GM23338 (cell line): Measurements from ENCODE around the gene CGB3. TPM values are rescaled to one million over a fixed set of nuclear protein-coding genes. Genes with fewer than 3 reads are reported as not detected.

ENCODE experiments used
- ATAC-seq: fragments of 200-7000 bp; cut with Tn5 transposase; 3 replicates; pipeline ENCODE4 v1.9.1; 2020
- DNase-seq: peaks from one replicate; pipeline ENCODE4 v3.0.0-alpha.2; 2015; ENCODE audit warnings: low spot score
- H2AFZ ChIP-seq: fragments of 200-600 bp; sonication (generic); 2 replicates; pipeline ENCODE4 v1.8.0; 2016; ENCODE audit warnings: antibody characterized with exemption, mild to moderate bottlenecking, moderate library complexity
- H3F3A ChIP-seq: fragments of 200-600 bp; sonication (generic); replicated peaks from 2 replicates; pipeline ENCODE4 v1.8.0; 2017; ENCODE audit warnings: antibody characterized with exemption, mixed run types, low read depth
- H3K27ac ChIP-seq: fragments of 200-600 bp; sonication (generic); 2 replicates; pipeline ENCODE4 v1.6.1; 2016; ENCODE audit warnings: low read depth
- H3K27me3 ChIP-seq: fragments of 200-600 bp; sonication (generic); 2 replicates; pipeline ENCODE4 v1.8.0; 2016; ENCODE audit warnings: mild to moderate bottlenecking, mixed run types, moderate library complexity; ENCODE audit not compliant: insufficient read depth
- H3K36me3 ChIP-seq: fragments of 200-600 bp; sonication (generic); 2 replicates; pipeline ENCODE4 v1.8.0; 2016; ENCODE audit warnings: mild to moderate bottlenecking; ENCODE audit not compliant: insufficient read depth
- H3K4me1 ChIP-seq: fragments of 200-600 bp; sonication (generic); 2 replicates; pipeline ENCODE4 v1.8.0; 2016; ENCODE audit warnings: mild to moderate bottlenecking, moderate library complexity; ENCODE audit not compliant: insufficient read depth
- H3K4me2 ChIP-seq: fragments of 200-600 bp; sonication (generic); 2 replicates; pipeline ENCODE4 v1.7.1; 2017; ENCODE audit warnings: mixed run types
- H3K4me3 ChIP-seq: fragments of 200-600 bp; sonication (generic); 2 replicates; pipeline ENCODE4 v1.6.1; 2016; ENCODE audit warnings: mixed run types
- H3K79me2 ChIP-seq: fragments of 200-600 bp; sonication (generic); replicated peaks from 2 replicates; pipeline ENCODE4 v1.8.0; 2017; ENCODE audit warnings: mild to moderate bottlenecking; ENCODE audit not compliant: insufficient read depth
- H3K9me2 ChIP-seq: fragments of 200-600 bp; sonication (generic); 2 replicates; pipeline ENCODE4 v1.8.0; 2017; ENCODE audit not compliant: insufficient read depth
- H4K20me1 ChIP-seq: fragments of 200-600 bp; sonication (generic); replicated peaks from 2 replicates; pipeline ENCODE4 v1.8.0; 2017; ENCODE audit warnings: mild to moderate bottlenecking; ENCODE audit not compliant: insufficient read depth
- H3K27ac Mint-ChIP-seq: 2 replicates; pipeline ENCODE4 v1.8.0; 2020; ENCODE audit warnings: inconsistent platforms, mild to moderate bottlenecking, moderate library complexity, mixed read lengths
- H3K27me3 Mint-ChIP-seq: 3 replicates; pipeline ENCODE4 v1.8.0; 2022; ENCODE audit warnings: low read depth, mild to moderate bottlenecking, moderate library complexity, mixed read lengths, inconsistent platforms; ENCODE audit not compliant: insufficient read depth, poor library complexity
- H3K36me3 Mint-ChIP-seq: 3 replicates; pipeline ENCODE4 v1.8.0; 2021; ENCODE audit warnings: low read depth, mild to moderate bottlenecking, inconsistent platforms, moderate library complexity, mixed read lengths
- H3K4me1 Mint-ChIP-seq: 3 replicates; pipeline ENCODE4 v1.8.0; 2020; ENCODE audit warnings: mild to moderate bottlenecking, inconsistent platforms, mixed read lengths
- H3K4me3 Mint-ChIP-seq: 3 replicates; pipeline ENCODE4 v1.8.0; 2021; ENCODE audit warnings: moderate library complexity, mild to moderate bottlenecking, inconsistent platforms, mixed read lengths
- H3K9me3 Mint-ChIP-seq: 3 replicates; pipeline ENCODE4 v1.8.0; 2020; ENCODE audit warnings: moderate library complexity, mild to moderate bottlenecking, inconsistent platforms, mixed read lengths
- CREB1 ChIP-seq: fragments of 250-450 bp; sonication (Bioruptor Pico); IDR thresholded peaks from 2 replicates; pipeline ENCODE4 v1.5.0; 2020; ENCODE audit warnings: low read depth, mild to moderate bottlenecking, moderate library complexity
- EZH2 ChIP-seq: fragments of 200-600 bp; sonication (generic); IDR thresholded peaks from one replicate; pipeline ENCODE4 v1.8.0; 2017; ENCODE audit warnings: antibody characterized with exemption, mild to moderate bottlenecking, low read depth; ENCODE audit not compliant: unreplicated experiment
- EZH2phosphoT487 ChIP-seq: fragments of 200-600 bp; sonication (generic); IDR thresholded peaks from one replicate; pipeline ENCODE4 v1.8.1; 2018; ENCODE audit warnings: antibody characterized with exemption; ENCODE audit not compliant: unreplicated experiment
- POLR2AphosphoS5 ChIP-seq: IDR thresholded peaks from 2 replicates; pipeline ENCODE4 v1.6.1; 2016; ENCODE audit warnings: antibody characterized with exemption, low read depth
- ZNF114 ChIP-seq: fragments of 250-450 bp; sonication (Bioruptor Pico); IDR thresholded peaks from 2 replicates; pipeline ENCODE4 v1.5.0; 2020; ENCODE audit warnings: mild to moderate bottlenecking, moderate library complexity
- polyA plus RNA-seq: library from polyadenylated mRNA; unstranded; fragments of >200 nt; fragmentation: Nextera tagmentation; extraction: Ambion mirVana; gene quantifications from 2 replicates; pipeline ENCODE4 v1.2.1, GENCODE V29; 2016
- total RNA-seq: library from RNA; depleted of rRNA; stranded (reverse); fragments of >200 nt; shearing (Covaris generic); gene quantifications from 2 replicates; pipeline ENCODE4 v1.2.3, GENCODE V29; 2014
- TF ChIP-seq, protein P1 (sequence below): fragments of 250-450 bp; sonication (Bioruptor Pico); IDR thresholded peaks from 2 replicates; pipeline ENCODE4 v1.5.0; 2020; ENCODE audit warnings: mild to moderate bottlenecking, moderate library complexity
- TF ChIP-seq, protein P2 (sequence below), 2 experiments: fragments of 200-600 bp in 1 of 2; sonication (generic) in 1 of 2; conservative IDR thresholded peaks; 2 replicates each; pipeline versions ENCODE4 v1.5.1 to v1.6.1; 2016 to 2017; ENCODE audit warnings: antibody characterized with exemption in 2 of 2, low read depth in 2 of 2, mild to moderate bottlenecking in 2 of 2, moderate library complexity in 1 of 2

CGB3 gene
- total and polyA plus RNA-seq, 2 experiments from 2014 or later = not detected

DNA sequence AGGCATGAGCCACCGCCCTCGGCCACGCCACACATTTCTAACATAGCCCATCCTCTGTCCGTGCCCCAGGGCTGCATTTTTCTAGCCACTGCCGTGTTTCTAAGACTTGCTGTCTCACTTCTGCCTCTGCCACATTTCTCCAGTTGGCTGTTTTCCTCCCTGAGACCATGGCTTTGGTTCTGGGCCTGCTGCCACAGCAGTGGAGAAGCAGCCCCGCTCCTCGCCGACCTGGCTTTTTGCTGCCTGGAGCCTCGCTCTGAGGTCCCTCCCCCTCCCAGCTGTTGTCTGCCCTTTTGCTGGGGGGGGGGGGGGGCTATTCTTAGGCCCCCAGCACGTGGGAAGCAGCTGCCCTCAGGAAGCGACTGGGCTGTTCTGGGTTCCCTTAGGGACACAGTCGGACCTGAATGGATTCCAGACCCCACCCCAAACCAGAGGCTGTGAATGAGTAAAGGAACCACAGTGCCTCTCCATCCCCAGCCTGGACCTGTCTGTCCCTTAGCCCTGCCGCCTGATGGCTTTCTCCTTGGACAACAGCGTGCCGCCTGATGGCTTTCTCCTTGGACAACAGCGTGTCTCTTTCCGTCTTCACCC lies 34.3 kb downstream of the CGB3 start:
- Mint-ChIP-seq H3K9me3 (no peaks in the 10 kb centered on the region), H3K27me3 (peaks cover 11% of the 10 kb centered on the region), H3K27ac (no peak overlapping the region), H3K4me3 (no peak overlapping the region; the same call in 2 of the 3 replicates), H3K4me1 (peaks cover 19% of the 10 kb centered on the region), H3K36me3 (peaks cover 46% of the 10 kb centered on the region)
- DNase-seq = no peak
- Histone ChIP-seq H2AFZ (no peak overlapping the region), H3K4me2 (no peak overlapping the region), H3K36me3 (peaks cover 6% of the 10 kb centered on the region), H3K79me2 (peaks cover 25% of the 10 kb centered on the region), H3K27me3 (no peaks in the 10 kb centered on the region), H3K27ac (no peak overlapping the region), H4K20me1 (peaks cover 6% of the 10 kb centered on the region), H3K9me2 (no peaks in the 10 kb centered on the region), H3K4me1 (peaks cover 10% of the 10 kb centered on the region; the same call in 1 of the 2 replicates), H3K4me3 (no peak overlapping the region), H3F3A (0 out of 2 replicates have a peak, but pooled peaks cover 3% of the 10 kb centered on the region)
- TF ChIP-seq POLR2AphosphoS5 (no peak), EZH2 (no peak), CREB1 (CRISPR knock-in tag) (no peak), ZNF114 (CRISPR knock-in tag) (no peak), EZH2phosphoT487 (no peak)
- TF ChIP-seq, protein P1, sequence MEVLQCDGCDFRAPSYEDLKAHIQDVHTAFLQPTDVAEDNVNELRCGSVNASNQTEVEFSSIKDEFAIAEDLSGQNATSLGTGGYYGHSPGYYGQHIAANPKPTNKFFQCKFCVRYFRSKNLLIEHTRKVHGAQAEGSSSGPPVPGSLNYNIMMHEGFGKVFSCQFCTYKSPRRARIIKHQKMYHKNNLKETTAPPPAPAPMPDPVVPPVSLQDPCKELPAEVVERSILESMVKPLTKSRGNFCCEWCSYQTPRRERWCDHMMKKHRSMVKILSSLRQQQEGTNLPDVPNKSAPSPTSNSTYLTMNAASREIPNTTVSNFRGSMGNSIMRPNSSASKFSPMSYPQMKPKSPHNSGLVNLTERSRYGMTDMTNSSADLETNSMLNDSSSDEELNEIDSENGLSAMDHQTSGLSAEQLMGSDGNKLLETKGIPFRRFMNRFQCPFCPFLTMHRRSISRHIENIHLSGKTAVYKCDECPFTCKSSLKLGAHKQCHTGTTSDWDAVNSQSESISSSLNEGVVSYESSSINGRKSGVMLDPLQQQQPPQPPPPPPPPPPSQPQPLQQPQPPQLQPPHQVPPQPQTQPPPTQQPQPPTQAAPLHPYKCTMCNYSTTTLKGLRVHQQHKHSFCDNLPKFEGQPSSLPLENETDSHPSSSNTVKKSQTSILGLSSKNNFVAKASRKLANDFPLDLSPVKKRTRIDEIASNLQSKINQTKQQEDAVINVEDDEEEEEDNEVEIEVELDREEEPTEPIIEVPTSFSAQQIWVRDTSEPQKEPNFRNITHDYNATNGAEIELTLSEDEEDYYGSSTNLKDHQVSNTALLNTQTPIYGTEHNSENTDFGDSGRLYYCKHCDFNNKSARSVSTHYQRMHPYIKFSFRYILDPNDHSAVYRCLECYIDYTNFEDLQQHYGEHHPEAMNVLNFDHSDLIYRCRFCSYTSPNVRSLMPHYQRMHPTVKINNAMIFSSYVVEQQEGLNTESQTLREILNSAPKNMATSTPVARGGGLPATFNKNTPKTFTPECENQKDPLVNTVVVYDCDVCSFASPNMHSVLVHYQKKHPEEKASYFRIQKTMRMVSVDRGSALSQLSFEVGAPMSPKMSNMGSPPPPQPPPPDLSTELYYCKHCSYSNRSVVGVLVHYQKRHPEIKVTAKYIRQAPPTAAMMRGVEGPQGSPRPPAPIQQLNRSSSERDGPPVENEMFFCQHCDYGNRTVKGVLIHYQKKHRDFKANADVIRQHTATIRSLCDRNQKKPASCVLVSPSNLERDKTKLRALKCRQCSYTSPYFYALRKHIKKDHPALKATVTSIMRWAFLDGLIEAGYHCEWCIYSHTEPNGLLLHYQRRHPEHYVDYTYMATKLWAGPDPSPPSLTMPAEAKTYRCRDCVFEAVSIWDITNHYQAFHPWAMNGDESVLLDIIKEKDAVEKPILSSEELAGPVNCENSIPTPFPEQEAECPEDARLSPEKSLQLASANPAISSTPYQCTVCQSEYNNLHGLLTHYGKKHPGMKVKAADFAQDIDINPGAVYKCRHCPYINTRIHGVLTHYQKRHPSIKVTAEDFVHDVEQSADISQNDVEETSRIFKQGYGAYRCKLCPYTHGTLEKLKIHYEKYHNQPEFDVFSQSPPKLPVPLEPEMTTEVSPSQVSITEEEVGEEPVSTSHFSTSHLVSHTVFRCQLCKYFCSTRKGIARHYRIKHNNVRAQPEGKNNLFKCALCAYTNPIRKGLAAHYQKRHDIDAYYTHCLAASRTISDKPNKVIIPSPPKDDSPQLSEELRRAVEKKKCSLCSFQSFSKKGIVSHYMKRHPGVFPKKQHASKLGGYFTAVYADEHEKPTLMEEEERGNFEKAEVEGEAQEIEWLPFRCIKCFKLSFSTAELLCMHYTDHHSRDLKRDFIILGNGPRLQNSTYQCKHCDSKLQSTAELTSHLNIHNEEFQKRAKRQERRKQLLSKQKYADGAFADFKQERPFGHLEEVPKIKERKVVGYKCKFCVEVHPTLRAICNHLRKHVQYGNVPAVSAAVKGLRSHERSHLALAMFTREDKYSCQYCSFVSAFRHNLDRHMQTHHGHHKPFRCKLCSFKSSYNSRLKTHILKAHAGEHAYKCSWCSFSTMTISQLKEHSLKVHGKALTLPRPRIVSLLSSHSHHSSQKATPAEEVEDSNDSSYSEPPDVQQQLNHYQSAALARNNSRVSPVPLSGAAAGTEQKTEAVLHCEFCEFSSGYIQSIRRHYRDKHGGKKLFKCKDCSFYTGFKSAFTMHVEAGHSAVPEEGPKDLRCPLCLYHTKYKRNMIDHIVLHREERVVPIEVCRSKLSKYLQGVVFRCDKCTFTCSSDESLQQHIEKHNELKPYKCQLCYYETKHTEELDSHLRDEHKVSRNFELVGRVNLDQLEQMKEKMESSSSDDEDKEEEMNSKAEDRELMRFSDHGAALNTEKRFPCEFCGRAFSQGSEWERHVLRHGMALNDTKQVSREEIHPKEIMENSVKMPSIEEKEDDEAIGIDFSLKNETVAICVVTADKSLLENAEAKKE = no peak
- TF ChIP-seq, protein P2, sequence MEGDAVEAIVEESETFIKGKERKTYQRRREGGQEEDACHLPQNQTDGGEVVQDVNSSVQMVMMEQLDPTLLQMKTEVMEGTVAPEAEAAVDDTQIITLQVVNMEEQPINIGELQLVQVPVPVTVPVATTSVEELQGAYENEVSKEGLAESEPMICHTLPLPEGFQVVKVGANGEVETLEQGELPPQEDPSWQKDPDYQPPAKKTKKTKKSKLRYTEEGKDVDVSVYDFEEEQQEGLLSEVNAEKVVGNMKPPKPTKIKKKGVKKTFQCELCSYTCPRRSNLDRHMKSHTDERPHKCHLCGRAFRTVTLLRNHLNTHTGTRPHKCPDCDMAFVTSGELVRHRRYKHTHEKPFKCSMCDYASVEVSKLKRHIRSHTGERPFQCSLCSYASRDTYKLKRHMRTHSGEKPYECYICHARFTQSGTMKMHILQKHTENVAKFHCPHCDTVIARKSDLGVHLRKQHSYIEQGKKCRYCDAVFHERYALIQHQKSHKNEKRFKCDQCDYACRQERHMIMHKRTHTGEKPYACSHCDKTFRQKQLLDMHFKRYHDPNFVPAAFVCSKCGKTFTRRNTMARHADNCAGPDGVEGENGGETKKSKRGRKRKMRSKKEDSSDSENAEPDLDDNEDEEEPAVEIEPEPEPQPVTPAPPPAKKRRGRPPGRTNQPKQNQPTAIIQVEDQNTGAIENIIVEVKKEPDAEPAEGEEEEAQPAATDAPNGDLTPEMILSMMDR (conservative IDR thresholded peaks at IDR 0.05; ENCODE audit: low read depth in 2 of 2) = no peak
- ATAC-seq = no peak
